Prostate gland (tissue), 2 donors: ENCODE data around the gene FOS. TPM values are rescaled to one million over a fixed set of nuclear protein-coding genes. Genes with fewer than 3 reads are reported as not detected.

Experiments
- DNase-seq: peaks from one replicate; pipeline ENCODE4 v3.0.0-alpha.2; 2019; ENCODE audit warnings: low spot score
- H3K27ac ChIP-seq, 2 donors: fragments of 200-600 bp; sonication (generic); 2 replicates each; pipeline ENCODE4 v1.5.1; 2017 to 2019
- H3K27me3 ChIP-seq: fragments of 200-600 bp; sonication (generic); replicated peaks from 2 replicates; pipeline ENCODE4 v1.5.1; 2019; ENCODE audit not compliant: insufficient read depth
- H3K36me3 ChIP-seq, 2 donors: fragments of 200-600 bp; sonication (generic); 1 replicate in 1 of 2; 2 replicates in 1 of 2; pipeline versions ENCODE4 v1.5.1 to v1.8.1; 2017 to 2019
- H3K4me1 ChIP-seq: fragments of 200-600 bp; sonication (generic); replicated peaks from 2 replicates; pipeline ENCODE4 v1.5.1; 2019
- H3K4me3 ChIP-seq, 2 donors: fragments of 200-600 bp; sonication (generic); 2 replicates each; pipeline ENCODE4 v1.5.1; 2017 to 2019
- H3K9me3 ChIP-seq: fragments of 200-600 bp; sonication (generic); 2 replicates; pipeline ENCODE4 v1.5.1; 2017
- POLR2A ChIP-seq: fragments of 450-650 bp; IDR thresholded peaks from one replicate; pipeline ENCODE4 v1.6.1; 2016; ENCODE audit warnings: antibody characterized with exemption, mild to moderate bottlenecking
- POLR2AphosphoS5 ChIP-seq: sonication (generic); formaldehyde crosslinking; IDR thresholded peaks from one replicate; pipeline ENCODE4 v1.6.1; 2017; ENCODE audit warnings: antibody characterized with exemption
- WGBS: methylation state at CpG from one replicate; pipeline ENCODE4 v1.1.5; 2018; 5-methylcytosine and 5-hydroxymethylcytosine counted together
- intact Hi-C: fragments of 100-400 bp; cut with DNase I; formaldehyde crosslinking; loops from one replicate; pipeline ENCODE4 v1.14.2; 2022
- total RNA-seq, 2 donors: library from RNA; depleted of rRNA; stranded (reverse); fragments of >200 nt; gene quantifications; one replicate each; pipeline ENCODE4 v1.1.0, GENCODE V29; 2016
- TF ChIP-seq, protein P1 (sequence below), 4 experiments: fragments of 200-600 bp in 2 of 4; fragments of 450-650 bp in 2 of 4; sonication (generic) in 2 of 4; IDR thresholded peaks; 1 replicate in 3 of 4; 2 replicates in 1 of 4; pipeline ENCODE4 v1.5.1; 2016 to 2019; ENCODE audit warnings: antibody characterized with exemption in 4 of 4, mild to moderate bottlenecking in 2 of 4, moderate library complexity in 2 of 4

Gene FOS
- total RNA-seq, 2 donors from 2014 or later = 73.9 to 127 TPM

DNA sequence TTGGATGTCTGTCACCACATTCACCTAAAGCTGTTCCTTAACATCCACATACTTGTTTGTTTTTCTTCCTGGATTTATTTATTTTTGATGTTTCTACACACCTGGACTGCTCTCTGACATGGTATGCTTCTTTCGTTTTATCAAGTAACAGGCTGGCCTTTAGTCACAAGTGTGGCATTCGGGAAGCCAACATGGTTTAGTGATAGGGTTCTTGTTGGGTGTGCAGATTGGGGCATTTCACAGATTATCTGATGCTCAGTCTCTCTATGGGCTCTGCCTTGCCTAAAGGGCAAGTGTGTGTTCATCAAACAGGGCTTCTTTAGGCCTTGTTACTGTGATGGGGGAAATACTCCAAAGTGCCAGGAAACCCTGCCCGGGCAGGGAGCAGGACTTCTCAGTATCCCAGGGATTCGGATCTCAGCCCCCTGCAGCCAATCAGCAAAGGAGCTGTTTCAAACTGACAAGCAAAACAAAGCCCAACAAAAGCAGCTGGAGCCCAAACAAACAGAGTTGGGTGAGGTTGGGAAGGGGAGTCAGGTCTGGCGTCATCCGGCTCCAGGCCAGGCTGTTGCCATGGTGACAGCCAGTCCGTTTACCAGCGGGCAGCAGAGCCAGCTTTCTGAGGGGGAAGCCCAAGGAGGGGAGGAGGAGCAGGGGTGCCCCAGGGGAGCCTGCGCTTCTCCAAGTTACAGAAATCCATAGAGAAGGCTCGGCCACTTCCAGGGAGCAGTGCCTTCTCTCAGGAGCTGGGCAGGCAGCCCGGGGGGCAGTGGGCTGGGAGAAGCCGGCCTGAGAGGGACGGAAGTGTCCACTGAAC is 31.9 kb downstream of the FOS start:
- peak; percentile 48 for TF ChIP-seq POLR2AphosphoS5
- TF ChIP-seq POLR2A = no peak
- TF ChIP-seq, protein P1, sequence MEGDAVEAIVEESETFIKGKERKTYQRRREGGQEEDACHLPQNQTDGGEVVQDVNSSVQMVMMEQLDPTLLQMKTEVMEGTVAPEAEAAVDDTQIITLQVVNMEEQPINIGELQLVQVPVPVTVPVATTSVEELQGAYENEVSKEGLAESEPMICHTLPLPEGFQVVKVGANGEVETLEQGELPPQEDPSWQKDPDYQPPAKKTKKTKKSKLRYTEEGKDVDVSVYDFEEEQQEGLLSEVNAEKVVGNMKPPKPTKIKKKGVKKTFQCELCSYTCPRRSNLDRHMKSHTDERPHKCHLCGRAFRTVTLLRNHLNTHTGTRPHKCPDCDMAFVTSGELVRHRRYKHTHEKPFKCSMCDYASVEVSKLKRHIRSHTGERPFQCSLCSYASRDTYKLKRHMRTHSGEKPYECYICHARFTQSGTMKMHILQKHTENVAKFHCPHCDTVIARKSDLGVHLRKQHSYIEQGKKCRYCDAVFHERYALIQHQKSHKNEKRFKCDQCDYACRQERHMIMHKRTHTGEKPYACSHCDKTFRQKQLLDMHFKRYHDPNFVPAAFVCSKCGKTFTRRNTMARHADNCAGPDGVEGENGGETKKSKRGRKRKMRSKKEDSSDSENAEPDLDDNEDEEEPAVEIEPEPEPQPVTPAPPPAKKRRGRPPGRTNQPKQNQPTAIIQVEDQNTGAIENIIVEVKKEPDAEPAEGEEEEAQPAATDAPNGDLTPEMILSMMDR (IDR thresholded peaks at IDR 0.05) = no peak
- DNase-seq = peak; percentile 60
- WGBS = 15% methylated on average over 13 of the region's 13 CpGs
- Histone ChIP-seq H3K36me3 (no peaks in the 10 kb centered on the region), H3K9me3 (no peaks in the 10 kb centered on the region), H3K4me3 (no peak overlapping the region), H3K27ac (peak overlapping the region; percentile 46 to 63), H3K4me1 (no peaks in the 10 kb centered on the region), H3K27me3 (no peaks in the 10 kb centered on the region)
- intact Hi-C loops = loop anchor here (10.0 kb wide), 1 partner anchor 114 kb away; the partner anchor contains the start of gene JDP2

DNA sequence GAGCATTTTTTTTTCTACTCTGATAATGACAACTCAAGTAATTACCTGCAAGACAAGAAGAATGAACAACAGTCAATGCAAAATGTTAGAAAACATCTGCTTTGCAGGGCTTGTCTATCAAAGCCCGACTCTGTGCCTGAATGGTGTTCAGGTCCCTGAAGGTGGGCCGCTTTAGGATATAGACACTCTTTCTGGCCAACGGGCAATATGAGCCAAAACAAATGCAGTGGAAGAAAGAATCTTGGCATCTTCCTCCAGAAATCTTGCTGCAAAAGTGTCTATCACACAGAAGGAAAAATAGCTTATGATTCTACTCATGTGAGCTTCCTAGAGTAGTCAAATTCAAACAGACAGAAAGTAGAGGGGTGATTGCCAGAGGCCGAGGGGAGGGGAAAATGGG is 32.7 kb downstream of the FOS start:
- no peaks in the 10 kb centered on the region for H3K9me3 ChIP-seq
- no peaks in the 10 kb centered on the region for H3K36me3 ChIP-seq
- H3K4me1 ChIP-seq = no peaks in the 10 kb centered on the region
- no peak for DNase-seq
- H3K27me3 ChIP-seq = no peaks in the 10 kb centered on the region
- no peak overlapping the region for H3K27ac ChIP-seq
- H3K4me3 ChIP-seq = no peak overlapping the region
- intact Hi-C loops = loop anchor here (10.0 kb wide), 1 partner anchor 113 kb away; the partner anchor contains the start of gene JDP2
- TF ChIP-seq POLR2A = no peak
- TF ChIP-seq, protein P1 (IDR thresholded peaks at IDR 0.05) = no peak
- no peak for TF ChIP-seq POLR2AphosphoS5
- 38% methylated on average over 4 of the region's 4 CpGs for WGBS

DNA sequence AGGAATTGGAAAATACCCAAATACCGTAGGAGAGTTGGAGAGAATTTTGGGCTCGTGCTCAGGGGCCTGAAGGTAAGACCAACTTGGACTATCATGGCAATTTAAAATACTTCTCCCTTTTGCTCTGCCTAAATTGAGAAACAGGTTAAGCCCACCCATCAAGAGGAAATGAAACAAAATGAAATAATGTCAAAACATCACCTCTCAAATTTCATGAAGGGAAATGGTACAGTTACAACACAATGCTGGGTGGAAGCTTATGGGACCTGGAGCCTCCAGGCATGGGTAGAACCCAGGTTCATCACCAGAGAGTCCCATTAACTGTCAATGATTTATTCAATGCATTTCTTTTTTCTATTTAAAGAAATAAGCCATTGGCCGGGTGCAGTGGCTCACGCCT is 33.7 kb downstream of the FOS start:
- no peak for DNase-seq

DNA sequence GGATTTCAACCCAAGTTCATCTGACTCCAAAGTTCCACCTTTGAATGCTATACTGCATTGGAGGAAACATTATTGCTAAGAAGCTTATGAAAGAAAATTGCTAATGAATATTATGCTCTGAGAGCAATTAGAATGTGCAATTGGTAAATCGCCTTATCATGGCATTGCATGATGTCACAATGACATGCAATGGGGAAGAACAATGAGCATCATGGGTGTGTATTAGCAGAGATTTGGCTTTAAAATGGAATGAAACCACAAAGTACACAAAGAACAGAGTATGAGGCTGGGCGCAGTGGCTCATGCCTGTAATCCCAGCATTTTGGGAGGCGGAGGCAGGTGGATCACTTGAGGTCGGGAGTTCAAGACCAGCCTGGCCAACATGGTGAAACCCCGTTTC is 34.7 kb downstream of the FOS start:
- TF ChIP-seq POLR2A = no peak
- TF ChIP-seq, protein P1 (IDR thresholded peaks at IDR 0.05) = no peak
- no peak for TF ChIP-seq POLR2AphosphoS5
- intact Hi-C loops = loop anchor here (10.0 kb wide), 1 partner anchor 112 kb away; the partner anchor contains the start of gene JDP2
- 89% methylated on average over 5 of the region's 5 CpGs for WGBS

More for the DNA sequence above, 33.7 kb downstream of the FOS start:
- Histone ChIP-seq H3K4me1 (no peaks in the 10 kb centered on the region), H3K27ac (no peak overlapping the region), H3K9me3 (no peaks in the 10 kb centered on the region), H3K4me3 (no peak overlapping the region), H3K27me3 (no peaks in the 10 kb centered on the region), H3K36me3 (no peaks in the 10 kb centered on the region)
- intact Hi-C loops = loop anchor here (10.0 kb wide), 1 partner anchor 112 kb away; the partner anchor contains the start of gene JDP2
- WGBS = 78% methylated on average over 4 of the region's 4 CpGs
- no peak for TF ChIP-seq POLR2A
- TF ChIP-seq, protein P1 (IDR thresholded peaks at IDR 0.05) = no peak
- no peak for TF ChIP-seq POLR2AphosphoS5

More for the DNA sequence above, 34.7 kb downstream of the FOS start:
- H3K4me3 ChIP-seq = no peak overlapping the region
- no peaks in the 10 kb centered on the region for H3K36me3 ChIP-seq
- H3K9me3 ChIP-seq = no peaks in the 10 kb centered on the region
- no peaks in the 10 kb centered on the region for H3K27me3 ChIP-seq
- H3K27ac ChIP-seq = no peak overlapping the region
- no peak for DNase-seq
- no peaks in the 10 kb centered on the region for H3K4me1 ChIP-seq
